ENCODE results near the gene ZNF211. TPM values are rescaled to one million over a fixed set of nuclear protein-coding genes. Genes with fewer than 3 reads are reported as not detected.

ZNF211 gene
- total and polyA plus RNA-seq, 9 of the 15 experiments (the other 6 are each of a cell fraction or from before 2014, with no cell fraction given) = 1.3 to 11.6 (median 4.5) TPM

DNA sequence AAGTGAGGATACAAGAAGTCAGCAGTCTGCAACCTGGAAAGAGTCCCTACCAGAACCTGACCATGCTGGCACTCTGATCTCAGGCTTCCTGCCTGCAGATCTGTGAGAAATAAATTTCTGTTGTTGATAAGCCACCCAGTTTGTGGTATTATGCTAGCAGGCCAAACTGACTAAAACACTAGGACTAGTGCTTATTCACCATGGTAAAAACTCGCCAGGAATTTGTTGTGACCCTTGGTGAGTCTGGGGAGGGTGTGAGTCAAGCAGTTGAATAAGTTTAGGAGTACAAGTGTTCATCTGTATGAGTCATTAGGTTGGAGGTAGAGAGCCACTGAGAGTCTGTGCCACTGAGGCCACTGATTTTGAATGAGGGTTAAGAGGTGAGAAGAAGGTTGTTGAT, 45.4 kb upstream of the ZNF211 start:
- FAIRE-seq = no peak
- Histone ChIP-seq H3K79me2 (ENCODE audit: control insufficient read depth, insufficient read depth, low read length) (no peaks in the 10 kb centered on the region), H4K20me1 (replicated peaks; ENCODE audit: control insufficient read depth, insufficient read depth, low read length) (no peaks in the 10 kb centered on the region), H2AFZ (ENCODE audit: low read depth, low read length) (no peak overlapping the region), H3K27me3 (ENCODE audit: control insufficient read depth in 2 of 2, insufficient read depth in 2 of 2, low read length in 2 of 2) (no peaks in the 10 kb centered on the region), H3K4me2 (ENCODE audit: insufficient read depth, low read length) (no peak overlapping the region), H3K9me1 (ENCODE audit: control insufficient read depth, insufficient read depth, low read length) (no peaks in the 10 kb centered on the region), H3K9me3 (replicated peaks; ENCODE audit: control insufficient read depth, insufficient read depth, low read depth, low read length) (no peaks in the 10 kb centered on the region), H3K4me1 (replicated peaks in 1 of 2; ENCODE audit: control insufficient read depth in 2 of 2, insufficient read depth in 2 of 2, low read length in 2 of 2) (peaks cover 0 to 10% of the 10 kb centered on the region in 2 experiments; a peak in 1 of 5 replicates), H3K27ac (ENCODE audit: extremely low read depth, low read depth, low read length) (no peak overlapping the region), H3K36me3 (ENCODE audit: control insufficient read depth, insufficient read depth, low read length) (no peaks in the 10 kb centered on the region), H3K4me3 (no peak overlapping the region), H3K9ac (ENCODE audit: insufficient read depth in 1 of 2, low read depth in 2 of 2, low read length in 2 of 2) (no peak overlapping the region)
- in situ Hi-C loops (cut with MboI) = no loop called here
- TF ChIP-seq POU5F1 (IDR thresholded peaks at IDR 0.05; ENCODE audit: borderline replicate concordance, low read depth, low read length, partially characterized antibody) (no peak), RUNX1 (IDR thresholded peaks at IDR 0.05; ENCODE audit: low read depth) (no peak), TCFL5 (CRISPR knock-in tag; conservative IDR thresholded peaks at IDR 0.05) (no peak), BCOR (IDR thresholded peaks at IDR 0.05) (no peak), STAT5B (CRISPR knock-in tag; IDR thresholded peaks at IDR 0.05) (no peak), CXXC5 (CRISPR knock-in tag; IDR thresholded peaks at IDR 0.05) (no peak), HLTF (IDR thresholded peaks at IDR 0.05) (no peak), GABPB1 (CRISPR knock-in tag; IDR thresholded peaks at IDR 0.05) (no peak), TAL1 (IDR thresholded peaks at IDR 0.05) (no peak)
- TF ChIP-seq, protein P1, sequence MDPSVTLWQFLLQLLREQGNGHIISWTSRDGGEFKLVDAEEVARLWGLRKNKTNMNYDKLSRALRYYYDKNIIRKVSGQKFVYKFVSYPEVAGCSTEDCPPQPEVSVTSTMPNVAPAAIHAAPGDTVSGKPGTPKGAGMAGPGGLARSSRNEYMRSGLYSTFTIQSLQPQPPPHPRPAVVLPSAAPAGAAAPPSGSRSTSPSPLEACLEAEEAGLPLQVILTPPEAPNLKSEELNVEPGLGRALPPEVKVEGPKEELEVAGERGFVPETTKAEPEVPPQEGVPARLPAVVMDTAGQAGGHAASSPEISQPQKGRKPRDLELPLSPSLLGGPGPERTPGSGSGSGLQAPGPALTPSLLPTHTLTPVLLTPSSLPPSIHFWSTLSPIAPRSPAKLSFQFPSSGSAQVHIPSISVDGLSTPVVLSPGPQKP (CRISPR knock-in tag; IDR thresholded peaks at IDR 0.05) = no peak
- TF ChIP-seq, protein P2, sequence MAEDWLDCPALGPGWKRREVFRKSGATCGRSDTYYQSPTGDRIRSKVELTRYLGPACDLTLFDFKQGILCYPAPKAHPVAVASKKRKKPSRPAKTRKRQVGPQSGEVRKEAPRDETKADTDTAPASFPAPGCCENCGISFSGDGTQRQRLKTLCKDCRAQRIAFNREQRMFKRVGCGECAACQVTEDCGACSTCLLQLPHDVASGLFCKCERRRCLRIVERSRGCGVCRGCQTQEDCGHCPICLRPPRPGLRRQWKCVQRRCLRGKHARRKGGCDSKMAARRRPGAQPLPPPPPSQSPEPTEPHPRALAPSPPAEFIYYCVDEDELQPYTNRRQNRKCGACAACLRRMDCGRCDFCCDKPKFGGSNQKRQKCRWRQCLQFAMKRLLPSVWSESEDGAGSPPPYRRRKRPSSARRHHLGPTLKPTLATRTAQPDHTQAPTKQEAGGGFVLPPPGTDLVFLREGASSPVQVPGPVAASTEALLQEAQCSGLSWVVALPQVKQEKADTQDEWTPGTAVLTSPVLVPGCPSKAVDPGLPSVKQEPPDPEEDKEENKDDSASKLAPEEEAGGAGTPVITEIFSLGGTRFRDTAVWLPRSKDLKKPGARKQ (CRISPR knock-in tag; IDR thresholded peaks at IDR 0.05) = no peak
- TF ChIP-seq, protein P3, sequence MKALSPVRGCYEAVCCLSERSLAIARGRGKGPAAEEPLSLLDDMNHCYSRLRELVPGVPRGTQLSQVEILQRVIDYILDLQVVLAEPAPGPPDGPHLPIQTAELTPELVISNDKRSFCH (CRISPR knock-in tag; IDR thresholded peaks at IDR 0.05) = no peak
- TF ChIP-seq, protein P3 (tag; IDR thresholded peaks at IDR 0.05) = no peak
- TF ChIP-seq, protein P4, sequence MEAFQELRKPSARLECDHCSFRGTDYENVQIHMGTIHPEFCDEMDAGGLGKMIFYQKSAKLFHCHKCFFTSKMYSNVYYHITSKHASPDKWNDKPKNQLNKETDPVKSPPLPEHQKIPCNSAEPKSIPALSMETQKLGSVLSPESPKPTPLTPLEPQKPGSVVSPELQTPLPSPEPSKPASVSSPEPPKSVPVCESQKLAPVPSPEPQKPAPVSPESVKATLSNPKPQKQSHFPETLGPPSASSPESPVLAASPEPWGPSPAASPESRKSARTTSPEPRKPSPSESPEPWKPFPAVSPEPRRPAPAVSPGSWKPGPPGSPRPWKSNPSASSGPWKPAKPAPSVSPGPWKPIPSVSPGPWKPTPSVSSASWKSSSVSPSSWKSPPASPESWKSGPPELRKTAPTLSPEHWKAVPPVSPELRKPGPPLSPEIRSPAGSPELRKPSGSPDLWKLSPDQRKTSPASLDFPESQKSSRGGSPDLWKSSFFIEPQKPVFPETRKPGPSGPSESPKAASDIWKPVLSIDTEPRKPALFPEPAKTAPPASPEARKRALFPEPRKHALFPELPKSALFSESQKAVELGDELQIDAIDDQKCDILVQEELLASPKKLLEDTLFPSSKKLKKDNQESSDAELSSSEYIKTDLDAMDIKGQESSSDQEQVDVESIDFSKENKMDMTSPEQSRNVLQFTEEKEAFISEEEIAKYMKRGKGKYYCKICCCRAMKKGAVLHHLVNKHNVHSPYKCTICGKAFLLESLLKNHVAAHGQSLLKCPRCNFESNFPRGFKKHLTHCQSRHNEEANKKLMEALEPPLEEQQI (IDR thresholded peaks at IDR 0.05) = no peak
- ATAC-seq = no peak
- BruUV-seq (replicated peaks) = no TSS peak
- POLR2A ChIA-PET = no interaction called here
- 0% methylated on average over 1 of the region's 1 CpG for WGBS (ENCODE audit: insufficient coverage, low coverage, missing lambda C conversion rate)
- CTCF ChIA-PET (ENCODE audit: low intra/inter-chr PET ratio) = no interaction called here
- intact Hi-C loops (cut with micrococcal nuclease) = no loop called here
- DNase-seq (ENCODE audit: extremely low read depth in 1 of 4, low spot score in 3 of 4) = no peak

Measured in K562 (cell line).